Common myeloid progenitor, CD34-positive (primary cell): ENCODE results near the gene LHFPL2.

Experiments
- CTCF ChIA-PET: fragments of 350-600 bp; sonication (Branson Sonifier 250); formaldehyde crosslinking; loops from one replicate; lab custom pipeline; 2021; ENCODE audit warnings: antibody characterized with exemption; lab: Charles Lee
- POLR2A ChIA-PET: fragments of 350-600 bp; sonication (Branson Sonifier 250); formaldehyde crosslinking; loops from one replicate; lab custom pipeline; 2021; ENCODE audit warnings: antibody characterized with exemption; lab: Charles Lee
- DNase-seq, 3 donors: peaks; one replicate each; pipeline versions ENCODE4 v3.0.0 to v3.0.0-alpha.2; 2013
- H3K27ac ChIP-seq, 2 experiments: 1 replicate in 1 of 2; 2 replicates in 1 of 2; pipeline ENCODE4 v1.7.0; 2013; ENCODE audit warnings: inconsistent platforms in 2 of 2, low read length in 2 of 2, mild to moderate bottlenecking in 2 of 2, low read depth in 1 of 2, moderate library complexity in 1 of 2; ENCODE audit not compliant: severe bottlenecking in 2 of 2, insufficient read depth in 1 of 2, poor library complexity in 1 of 2
- H3K27me3 ChIP-seq, 5 experiments: replicated peaks in 2 of 5; 1 replicate in 3 of 5; 2 replicates in 2 of 5; pipeline versions ENCODE4 v1.6.1 to v1.7.0; 2013; ENCODE audit warnings: low read length in 4 of 5, mild to moderate bottlenecking in 2 of 5, moderate library complexity in 2 of 5, inconsistent platforms in 1 of 5; ENCODE audit not compliant: insufficient read depth in 5 of 5, control insufficient read depth in 4 of 5
- H3K36me3 ChIP-seq, 4 experiments: 1 replicate in 2 of 4; 2 replicates in 2 of 4; pipeline versions ENCODE4 v1.6.1 to v1.7.0; 2013; ENCODE audit warnings: low read length in 3 of 4, control low read depth in 1 of 4, mild to moderate bottlenecking in 1 of 4; ENCODE audit not compliant: control insufficient read depth in 4 of 4, insufficient read depth in 4 of 4
- H3K4me1 ChIP-seq, 4 experiments: 1 replicate in 3 of 4; 2 replicates in 1 of 4; pipeline versions ENCODE4 v1.6.1 to v1.7.1; 2013; ENCODE audit warnings: low read length in 3 of 4, mild to moderate bottlenecking in 3 of 4, control low read depth in 1 of 4, inconsistent platforms in 1 of 4, moderate library complexity in 1 of 4; ENCODE audit not compliant: control insufficient read depth in 4 of 4, insufficient read depth in 4 of 4; ENCODE audit errors: control extremely low read depth in 1 of 4
- H3K4me3 ChIP-seq, 7 experiments: 1 replicate in 4 of 7; 2 replicates in 3 of 7; pipeline versions ENCODE4 v1.5.1 to v1.7.0; 2013; ENCODE audit warnings: mild to moderate bottlenecking in 7 of 7, low read length in 6 of 7, moderate library complexity in 6 of 7, inconsistent platforms in 2 of 7, low read depth in 2 of 7, control low read depth in 1 of 7; ENCODE audit not compliant: insufficient read depth in 4 of 7, control insufficient read depth in 1 of 7; ENCODE audit errors: extremely low read depth in 1 of 7
- H3K9me3 ChIP-seq, 5 experiments: 1 replicate in 4 of 5; 2 replicates in 1 of 5; pipeline versions ENCODE4 v1.6.1 to v1.7.1; 2013; ENCODE audit warnings: low read length in 4 of 5, mild to moderate bottlenecking in 2 of 5, inconsistent platforms in 1 of 5, low read depth in 1 of 5, moderate library complexity in 1 of 5; ENCODE audit not compliant: control insufficient read depth in 4 of 5, insufficient read depth in 2 of 5; ENCODE audit errors: control extremely low read depth in 1 of 5
- WGBS: methylation state at CpG from one replicate; pipeline ENCODE4 v1.1.5; 2013; ENCODE audit not compliant: insufficient coverage; 5-methylcytosine and 5-hydroxymethylcytosine counted together

The LHFPL2 gene

GRCh38 chr5:78567617-78568016 is 81.0 kb downstream of the LHFPL2 start:
- Histone ChIP-seq H3K9me3 (no peaks in the 10 kb centered on the region), H3K4me1 (no peaks in the 10 kb centered on the region), H3K36me3 (no peaks in the 10 kb centered on the region), H3K27me3 (peaks cover 0 to 1% (median 0%) of the 10 kb centered on the region in 5 experiments), H3K4me3 (no peak overlapping the region), H3K27ac (no peak overlapping the region)
- no peak for DNase-seq
- 100% methylated on average over 1 of the region's 3 CpGs for WGBS
- ChIA-PET POLR2A (no interaction called here), CTCF (interaction anchor here (0.8 to 1.2 kb wide), 2 partner anchors 10 to 30 kb away, joined by 3 read pairs; no protein-coding TSS in a partner anchor)

GRCh38 chr5:78566747-78567425 is 81.7 kb downstream of the LHFPL2 start:
- ChIA-PET POLR2A (no interaction called here), CTCF (interaction anchor here (0.8 to 1.2 kb wide), 2 partner anchors 9 to 30 kb away, joined by 3 read pairs; no protein-coding TSS in a partner anchor)
- no CpG with 5 or more reads among the region's 7 CpGs for WGBS
- Histone ChIP-seq H3K4me1 (no peaks in the 10 kb centered on the region), H3K9me3 (no peaks in the 10 kb centered on the region), H3K4me3 (no peak overlapping the region), H3K36me3 (no peaks in the 10 kb centered on the region), H3K27ac (no peak overlapping the region), H3K27me3 (peaks cover 0 to 4% (median 0%) of the 10 kb centered on the region in 5 experiments)
- DNase-seq = no peak

GRCh38 chr5:78565395-78565794 is 83.2 kb downstream of the LHFPL2 start:
- POLR2A ChIA-PET = no interaction called here
- 100% methylated on average over 1 of the region's 1 CpG for WGBS
- no peaks in the 10 kb centered on the region for H3K4me1 ChIP-seq
- no peak overlapping the region for H3K4me3 ChIP-seq
- H3K27me3 ChIP-seq = peaks cover 0 to 4% (median 0%) of the 10 kb centered on the region in 5 experiments
- H3K27ac ChIP-seq = no peak overlapping the region
- H3K9me3 ChIP-seq = no peaks in the 10 kb centered on the region
- CTCF ChIA-PET = interaction anchor here (1.4 kb wide), 1 partner anchor 23 kb away, joined by 3 read pairs; no protein-coding TSS in a partner anchor
- no peaks in the 10 kb centered on the region for H3K36me3 ChIP-seq
- no peak for DNase-seq

- ChIA-PET CTCF (interaction anchor here (0.8 kb wide), 1 partner anchor 14 kb away, joined by 3 read pairs; no protein-coding TSS in a partner anchor), POLR2A (interaction anchor here (0.6 kb wide), 1 partner anchor 118 kb away, joined by 3 read pairs; no protein-coding TSS in a partner anchor)
- Histone ChIP-seq H3K9me3 (no peaks in the 10 kb centered on the region), H3K27ac (no peak overlapping the region), H3K27me3 (peaks cover 0 to 7% (median 0%) of the 10 kb centered on the region in 5 experiments), H3K4me3 (no peak overlapping the region), H3K4me1 (no peaks in the 10 kb centered on the region), H3K36me3 (no peaks in the 10 kb centered on the region)
- WGBS = 90% methylated on average over 2 of the region's 2 CpGs
- DNase-seq = no peak
Observed at GRCh38 chr5:78563621-78564020, 85.0 kb downstream of the LHFPL2 start.

- H3K27me3 ChIP-seq = peaks cover 0 to 7% (median 0%) of the 10 kb centered on the region in 5 experiments
- ChIA-PET POLR2A (interaction anchor here (0.6 kb wide), 1 partner anchor 118 kb away, joined by 3 read pairs; no protein-coding TSS in a partner anchor), CTCF (no interaction called here)
- no peak overlapping the region for H3K4me3 ChIP-seq
- no peaks in the 10 kb centered on the region for H3K4me1 ChIP-seq
- no peaks in the 10 kb centered on the region for H3K9me3 ChIP-seq
- H3K36me3 ChIP-seq = no peaks in the 10 kb centered on the region
- no peak for DNase-seq
- H3K27ac ChIP-seq = no peak overlapping the region
- 88% methylated on average over 1 of the region's 3 CpGs for WGBS
Observed at GRCh38 chr5:78562714-78563330, 85.8 kb downstream of the LHFPL2 start.

- Histone ChIP-seq H3K9me3 (no peaks in the 10 kb centered on the region), H3K36me3 (no peaks in the 10 kb centered on the region), H3K27ac (no peak overlapping the region), H3K4me1 (no peaks in the 10 kb centered on the region), H3K4me3 (no peak overlapping the region), H3K27me3 (peaks cover 0 to 7% (median 0%) of the 10 kb centered on the region in 5 experiments)
- DNase-seq = no peak
- POLR2A ChIA-PET = no interaction called here
- CTCF ChIA-PET = no interaction called here
- 94% methylated on average over 3 of the region's 3 CpGs for WGBS
Observed at GRCh38 chr5:78562001-78562400, 86.6 kb downstream of the LHFPL2 start.

GRCh38 chr5:78561261-78561660 is 87.3 kb downstream of the LHFPL2 start:
- H3K36me3 ChIP-seq = no peaks in the 10 kb centered on the region
- WGBS = 99% methylated on average over 9 of the region's 12 CpGs
- no peaks in the 10 kb centered on the region for H3K9me3 ChIP-seq
- H3K27ac ChIP-seq = no peak overlapping the region
- H3K27me3 ChIP-seq = peaks cover 0 to 7% (median 0%) of the 10 kb centered on the region in 5 experiments
- no peaks in the 10 kb centered on the region for H3K4me1 ChIP-seq
- ChIA-PET CTCF (no interaction called here), POLR2A (no interaction called here)
- DNase-seq = no peak
- H3K4me3 ChIP-seq = no peak overlapping the region
